Liver (tissue), 3 donors: ENCODE measurements around the gene DKKL1.

Experiments
- CTCF ChIP-seq: fragments of 150-350 bp; IDR thresholded peaks from 2 replicates; pipeline ENCODE4 v1.5.1; 2017; ENCODE audit warnings: improper control_type of control experiment, low read depth, low read length; ENCODE audit not compliant: missing input control
- EGR1 ChIP-seq, 2 donors: IDR thresholded peaks; 2 replicates each; pipeline ENCODE4 v1.6.1; 2016 to 2018; ENCODE audit warnings: antibody characterized with exemption in 2 of 2, low read depth in 2 of 2
- GABPA ChIP-seq, 2 donors: IDR thresholded peaks in 1 of 2; conservative IDR thresholded peaks in 1 of 2; 2 replicates each; pipeline ENCODE4 v1.6.1; 2016; ENCODE audit warnings: antibody characterized with exemption in 2 of 2, mild to moderate bottlenecking in 1 of 2, moderate library complexity in 1 of 2
- HNF4A ChIP-seq, 2 donors: conservative IDR thresholded peaks; 2 replicates each; pipeline ENCODE4 v1.6.1; 2016; ENCODE audit warnings: antibody characterized with exemption in 2 of 2, mild to moderate bottlenecking in 2 of 2
- HNF4G ChIP-seq: IDR thresholded peaks from 2 replicates; pipeline ENCODE4 v1.6.1; 2016; ENCODE audit warnings: antibody characterized with exemption
- JUND ChIP-seq, 2 donors: IDR thresholded peaks; 2 replicates each; pipeline ENCODE4 v1.6.1; 2016; ENCODE audit warnings: antibody characterized with exemption in 2 of 2
- MAX ChIP-seq: IDR thresholded peaks from 2 replicates; pipeline ENCODE4 v1.6.1; 2016; ENCODE audit warnings: antibody characterized with exemption
- NR2F2 ChIP-seq: IDR thresholded peaks from 2 replicates; pipeline ENCODE4 v1.6.1; 2016; ENCODE audit warnings: antibody characterized with exemption
- REST ChIP-seq: IDR thresholded peaks from 2 replicates; pipeline ENCODE4 v1.6.1; 2016; ENCODE audit warnings: antibody characterized with exemption, mild to moderate bottlenecking
- TAF1 ChIP-seq: conservative IDR thresholded peaks from 2 replicates; pipeline ENCODE4 v1.6.1; 2016; ENCODE audit warnings: antibody characterized with exemption, mild to moderate bottlenecking
- YY1 ChIP-seq: IDR thresholded peaks from 2 replicates; pipeline ENCODE4 v1.6.1; 2016; ENCODE audit warnings: antibody characterized with exemption, mild to moderate bottlenecking
- donor health status: healthy.
- donor health status: healthy.

GRCh38 chr19:49398931-49399330 is 35.3 kb downstream of the DKKL1 start:
- no peak for TF ChIP-seq YY1
- TF ChIP-seq CTCF: no peak
- no peak for TF ChIP-seq EGR1 (IDR thresholded peaks at IDR 0.05; ENCODE audit: low read depth in 2 of 2)
- TF ChIP-seq TAF1: no peak
- no peak for TF ChIP-seq MAX
- TF ChIP-seq JUND (IDR thresholded peaks at IDR 0.05): no peak
- no peak for TF ChIP-seq REST
- no peak for TF ChIP-seq NR2F2
- TF ChIP-seq GABPA (IDR thresholded peaks at IDR 0.05 in 1 of 2, conservative IDR thresholded peaks at IDR 0.05 in 1 of 2): no peak
- TF ChIP-seq HNF4A (conservative IDR thresholded peaks at IDR 0.05): no peak
- TF ChIP-seq HNF4G: no peak
